Measurements from ENCODE around the gene FGG.

DNA sequence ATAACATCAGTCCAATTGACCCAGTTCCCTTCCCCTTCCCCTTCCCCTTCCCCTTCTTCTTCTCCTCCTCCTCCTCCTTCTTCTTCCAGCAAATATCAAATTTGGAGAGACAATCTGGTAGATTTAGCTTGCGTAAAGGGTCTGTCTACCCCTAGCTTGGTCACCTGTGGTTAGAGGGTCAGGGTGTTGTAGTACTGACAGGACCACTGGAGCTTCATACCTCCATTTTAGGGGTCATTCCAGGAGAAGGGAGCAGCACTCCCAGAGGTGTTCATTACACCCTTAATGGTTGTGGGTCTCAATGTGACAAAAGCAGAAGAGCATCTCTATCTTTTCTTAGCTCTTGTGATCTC lies 53.3 kb downstream of the FGG start:
- no peak for TF ChIP-seq EZH2 (IDR thresholded peaks at IDR 0.05; ENCODE audit: borderline replicate concordance, control insufficient read depth, low read depth, low read length)
- no peak for TF ChIP-seq SP1 (IDR thresholded peaks at IDR 0.05; ENCODE audit: low read depth, low read length)
- TF ChIP-seq, protein P1, sequence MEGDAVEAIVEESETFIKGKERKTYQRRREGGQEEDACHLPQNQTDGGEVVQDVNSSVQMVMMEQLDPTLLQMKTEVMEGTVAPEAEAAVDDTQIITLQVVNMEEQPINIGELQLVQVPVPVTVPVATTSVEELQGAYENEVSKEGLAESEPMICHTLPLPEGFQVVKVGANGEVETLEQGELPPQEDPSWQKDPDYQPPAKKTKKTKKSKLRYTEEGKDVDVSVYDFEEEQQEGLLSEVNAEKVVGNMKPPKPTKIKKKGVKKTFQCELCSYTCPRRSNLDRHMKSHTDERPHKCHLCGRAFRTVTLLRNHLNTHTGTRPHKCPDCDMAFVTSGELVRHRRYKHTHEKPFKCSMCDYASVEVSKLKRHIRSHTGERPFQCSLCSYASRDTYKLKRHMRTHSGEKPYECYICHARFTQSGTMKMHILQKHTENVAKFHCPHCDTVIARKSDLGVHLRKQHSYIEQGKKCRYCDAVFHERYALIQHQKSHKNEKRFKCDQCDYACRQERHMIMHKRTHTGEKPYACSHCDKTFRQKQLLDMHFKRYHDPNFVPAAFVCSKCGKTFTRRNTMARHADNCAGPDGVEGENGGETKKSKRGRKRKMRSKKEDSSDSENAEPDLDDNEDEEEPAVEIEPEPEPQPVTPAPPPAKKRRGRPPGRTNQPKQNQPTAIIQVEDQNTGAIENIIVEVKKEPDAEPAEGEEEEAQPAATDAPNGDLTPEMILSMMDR (IDR thresholded peaks at IDR 0.05 in 2 of 3, conservative IDR thresholded peaks at IDR 0.05 in 1 of 3; ENCODE audit: control insufficient read depth in 2 of 3, extremely low read depth in 1 of 3, insufficient read depth in 1 of 3, low read depth in 3 of 3, low read length in 3 of 3): no peak
- TF ChIP-seq HDGF (IDR thresholded peaks at IDR 0.05): no peak
- no peak for TF ChIP-seq TAF1 (IDR thresholded peaks at IDR 0.05; ENCODE audit: borderline replicate concordance, low read depth, low read length)
- TF ChIP-seq SMC3 (IDR thresholded peaks at IDR 0.05; ENCODE audit: borderline replicate concordance, low read length): no peak
- no peak for TF ChIP-seq JUND (IDR thresholded peaks at IDR 0.05; ENCODE audit: low read depth, low read length)
- TF ChIP-seq SIN3A (IDR thresholded peaks at IDR 0.05; ENCODE audit: low read depth, low read length): no peak
- TF ChIP-seq YY1 (IDR thresholded peaks at IDR 0.05; ENCODE audit: low read depth, low read length): no peak
- TF ChIP-seq CREM (IDR thresholded peaks at IDR 0.05; ENCODE audit: low read depth): no peak

Measured in GM12878 (cell line).